ENCODE results near the gene DDX52. TPM values are rescaled to one million over a fixed set of nuclear protein-coding genes. Genes with fewer than 3 reads are reported as not detected.
A peak's percentile ranks its signal among the peaks of the same experiment; 100 is the strongest.
"Not testable (repeated sequence)": the region's sequence is repeated elsewhere in the genome, so short reads cannot be mapped to it uniquely, and the experiment has no call there.

DDX52 gene
- total RNA-seq, 1 donor from 2014 or later: 14.5 TPM

- Histone ChIP-seq H3K36me3 (ENCODE audit: control insufficient read depth, insufficient read depth, low read length) (no peaks in the 10 kb centered on the region), H3K4me3 (ENCODE audit: low read depth, low read length) (no peak overlapping the region), H3K27me3 (ENCODE audit: control insufficient read depth, insufficient read depth, low read length) (no peaks in the 10 kb centered on the region)
- peak; percentile 41 for DNase-seq (ENCODE audit: low read depth)
- no peak for FAIRE-seq
- no peak for TF ChIP-seq CTCF (IDR thresholded peaks at IDR 0.05; ENCODE audit: insufficient read depth, low read length, severe bottlenecking)
These were observed 28.4 kb downstream of the DDX52 start for GRCh38 chr17:37614823-37615222.

- no peaks in the 10 kb centered on the region for H3K27me3 ChIP-seq (ENCODE audit: control insufficient read depth, insufficient read depth, low read length)
- TF ChIP-seq CTCF (IDR thresholded peaks at IDR 0.05; ENCODE audit: insufficient read depth, low read length, severe bottlenecking): no peak
- DNase-seq (ENCODE audit: low read depth) (peak; percentile 96), FAIRE-seq (no peak)
- no peaks in the 10 kb centered on the region for H3K36me3 ChIP-seq (ENCODE audit: control insufficient read depth, insufficient read depth, low read length)
- H3K4me3 ChIP-seq (ENCODE audit: low read depth, low read length): no peak overlapping the region
These were observed 28.9 kb downstream of the DDX52 start for GRCh38 chr17:37614391-37614790.

- H3K4me3 ChIP-seq (ENCODE audit: low read depth, low read length): no peak overlapping the region
- H3K36me3 ChIP-seq (ENCODE audit: control insufficient read depth, insufficient read depth, low read length): no peaks in the 10 kb centered on the region
- H3K27me3 ChIP-seq (ENCODE audit: control insufficient read depth, insufficient read depth, low read length): no peaks in the 10 kb centered on the region
- no peak for FAIRE-seq
- no peak for TF ChIP-seq CTCF (IDR thresholded peaks at IDR 0.05; ENCODE audit: insufficient read depth, low read length, severe bottlenecking)
- DNase-seq (ENCODE audit: low read depth): no peak
These were observed 32.3 kb downstream of the DDX52 start for GRCh38 chr17:37610971-37611370.

GRCh38 chr17:37610041-37610420 lies 33.2 kb downstream of the DDX52 start:
- not testable (repeated sequence) for H3K27me3 ChIP-seq (ENCODE audit: control insufficient read depth, insufficient read depth, low read length); DNase-seq (ENCODE audit: low read depth); FAIRE-seq; H3K36me3 ChIP-seq (ENCODE audit: control insufficient read depth, insufficient read depth, low read length)
- H3K4me3 ChIP-seq (ENCODE audit: low read depth, low read length): peak overlapping the region; percentile 84

GRCh38 chr17:37609170-37610040 lies 33.8 kb downstream of the DDX52 start, which contains the start of gene SYNRG:
SYNRG (minus strand) TSS chr17:37609418; CDS start chr17:37609355, 63 bp downstream.
- Histone ChIP-seq H3K36me3 (ENCODE audit: control insufficient read depth, insufficient read depth, low read length) (no peaks in the 10 kb centered on the region), H3K4me3 (ENCODE audit: low read depth, low read length) (peak within 1 kb of the TSS; percentile 84), H3K27me3 (ENCODE audit: control insufficient read depth, insufficient read depth, low read length) (no peaks in the 10 kb centered on the region)
- DNase-seq (ENCODE audit: low read depth) (peak; percentile 78), FAIRE-seq (no peak)
- peak; percentile 16 for TF ChIP-seq CTCF (IDR thresholded peaks at IDR 0.05; ENCODE audit: insufficient read depth, low read length, severe bottlenecking)

DNA sequence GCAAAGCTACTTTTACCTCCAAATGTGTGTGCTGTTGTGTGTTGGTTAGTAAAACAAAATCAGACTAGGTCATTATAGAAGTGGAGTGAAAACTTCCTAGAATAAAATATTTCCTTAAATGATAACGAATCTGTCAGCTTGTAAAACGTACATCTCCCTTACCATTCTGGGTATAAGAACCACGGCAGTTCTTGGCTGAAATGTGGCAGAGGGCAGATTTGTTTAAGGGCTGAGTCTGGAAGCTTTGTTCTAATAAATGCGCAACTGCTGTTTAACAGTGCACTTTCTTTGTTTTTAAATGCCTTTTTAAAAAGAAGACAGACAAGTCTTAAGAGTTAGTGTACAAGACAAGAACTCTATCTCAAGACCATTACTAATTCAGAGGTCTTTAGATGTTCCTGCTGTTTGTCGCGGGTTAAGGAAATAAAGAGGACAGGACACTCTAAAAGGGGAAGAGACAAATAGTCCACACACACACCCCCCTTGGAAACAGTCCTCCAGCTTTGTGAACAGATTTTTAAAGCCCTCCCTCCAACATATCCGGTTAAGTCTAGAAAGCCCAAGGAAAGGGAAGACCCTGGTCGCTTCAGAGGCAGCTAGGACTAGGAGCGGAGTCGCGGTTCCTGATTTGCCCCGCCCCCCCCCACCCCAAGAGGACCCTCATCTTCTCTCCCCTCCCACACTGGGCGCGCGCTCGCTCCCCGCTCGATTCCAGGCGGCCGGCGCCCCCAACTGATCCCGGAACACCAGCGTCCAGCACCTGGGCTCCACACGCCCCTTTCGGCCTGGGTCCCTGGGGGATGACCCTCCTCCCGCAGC lies 34.7 kb downstream of the DDX52 start:
- Histone ChIP-seq H3K4me3 (ENCODE audit: low read depth, low read length) (peak overlapping the region; percentile 84), H3K36me3 (ENCODE audit: control insufficient read depth, insufficient read depth, low read length) (no peaks in the 10 kb centered on the region), H3K27me3 (ENCODE audit: control insufficient read depth, insufficient read depth, low read length) (no peaks in the 10 kb centered on the region)
- TF ChIP-seq CTCF (IDR thresholded peaks at IDR 0.05; ENCODE audit: insufficient read depth, low read length, severe bottlenecking): no peak
- DNase-seq (ENCODE audit: low read depth) (peak; percentile 28), FAIRE-seq (no peak)
